Stimulated activated naive CD8-positive, alpha-beta T cell treated with anti-CD3 and anti-CD28 coated beads, Interleukin-15, Interleukin-2, amounts not matched to agents 100 U/mL and 50 U/mL, for 24 hours (primary cell): Measurements from ENCODE around the gene DYNLT3.

Experiments
- ATAC-seq: fragments of 150-1000 bp; cut with Tn5 transposase; one replicate; pipeline ENCODE4 v1.10.0; 2021
- DNase-seq: peaks from one replicate; pipeline ENCODE4 v3.0.0; 2021

DYNLT3 gene

GRCh38 chrX:37846934-37847732 lies at the start of gene DYNLT3:
TSS of gene DYNLT3 (minus strand) at chrX:37847571. CDS start at chrX:37847510, 61 bp downstream.
- DNase-seq (peak; percentile 78), ATAC-seq (peak; percentile 96)

GRCh38 chrX:37896511-37896890 lies 49.1 kb upstream of the DYNLT3 start:
- ATAC-seq (no peak), DNase-seq (no peak)

GRCh38 chrX:37895795-37896510 lies 48.6 kb upstream of the DYNLT3 start:
- no peak for DNase-seq
- no peak for ATAC-seq

- DNase-seq (no peak), ATAC-seq (no peak)
Observed at GRCh38 chrX:37894725-37895124, 47.4 kb upstream of the DYNLT3 start.

- no peak for DNase-seq
- ATAC-seq: no peak
Observed at GRCh38 chrX:37888010-37888409, 40.6 kb upstream of the DYNLT3 start.

GRCh38 chrX:37887347-37887746 lies 40.0 kb upstream of the DYNLT3 start:
- DNase-seq (no peak), ATAC-seq (no peak)

GRCh38 chrX:37883196-37883595 lies 35.8 kb upstream of the DYNLT3 start:
- no peak for ATAC-seq
- no peak for DNase-seq

- no peak for ATAC-seq
- DNase-seq: no peak
Observed at GRCh38 chrX:37879692-37880091, 32.3 kb upstream of the DYNLT3 start.

GRCh38 chrX:37876716-37877115 lies 29.3 kb upstream of the DYNLT3 start:
- DNase-seq: no peak
- no peak for ATAC-seq

GRCh38 chrX:37875675-37876074 lies 28.3 kb upstream of the DYNLT3 start:
- no peak for ATAC-seq
- no peak for DNase-seq

- ATAC-seq (no peak), DNase-seq (no peak)
Observed at GRCh38 chrX:37873220-37873619, 25.8 kb upstream of the DYNLT3 start.

GRCh38 chrX:37872303-37872655 lies 24.9 kb upstream of the DYNLT3 start:
- DNase-seq (no peak), ATAC-seq (no peak)

- ATAC-seq (no peak), DNase-seq (no peak)
Observed at GRCh38 chrX:37871626-37872302, 24.4 kb upstream of the DYNLT3 start.

GRCh38 chrX:37867536-37868153 lies 20.3 kb upstream of the DYNLT3 start:
- peak; percentile 55 for ATAC-seq

GRCh38 chrX:37863728-37864127 lies 16.4 kb upstream of the DYNLT3 start:
- DNase-seq (no peak), ATAC-seq (no peak)

More at GRCh38 chrX:37867536-37868153, 20.3 kb upstream of the DYNLT3 start:
- DNase-seq: no peak

GRCh38 chrX:37862851-37863250 lies 15.5 kb upstream of the DYNLT3 start:
- DNase-seq (no peak), ATAC-seq (no peak)

GRCh38 chrX:37860721-37861120 lies 13.3 kb upstream of the DYNLT3 start:
- ATAC-seq: no peak
- no peak for DNase-seq

- DNase-seq (no peak), ATAC-seq (no peak)
Observed at GRCh38 chrX:37854748-37855147, 7.4 kb upstream of the DYNLT3 start.

- DNase-seq: no peak
- ATAC-seq: no peak
Observed at GRCh38 chrX:37854148-37854547, 6.8 kb upstream of the DYNLT3 start.

- ATAC-seq: peak; percentile 33
- DNase-seq: no peak
Observed at GRCh38 chrX:37847733-37848197, 394 bp upstream of the DYNLT3 start.

GRCh38 chrX:37846558-37846933 lies 825 bp downstream of the DYNLT3 start:
- ATAC-seq: no peak
- no peak for DNase-seq

GRCh38 chrX:37846141-37846540 lies 1.2 kb downstream of the DYNLT3 start:
- ATAC-seq: peak; percentile 60
- no peak for DNase-seq

GRCh38 chrX:37844622-37845021 lies 2.7 kb downstream of the DYNLT3 start:
- DNase-seq (no peak), ATAC-seq (no peak)
